ENCODE results near the gene ZDHHC22. TPM values are rescaled to one million over a fixed set of nuclear protein-coding genes. Genes with fewer than 3 reads are reported as not detected.
A peak's percentile ranks its signal among the peaks of the same experiment; 100 is the strongest.

The ZDHHC22 gene
- total RNA-seq, 1 donor from 2014 or later, result not detected

DNA sequence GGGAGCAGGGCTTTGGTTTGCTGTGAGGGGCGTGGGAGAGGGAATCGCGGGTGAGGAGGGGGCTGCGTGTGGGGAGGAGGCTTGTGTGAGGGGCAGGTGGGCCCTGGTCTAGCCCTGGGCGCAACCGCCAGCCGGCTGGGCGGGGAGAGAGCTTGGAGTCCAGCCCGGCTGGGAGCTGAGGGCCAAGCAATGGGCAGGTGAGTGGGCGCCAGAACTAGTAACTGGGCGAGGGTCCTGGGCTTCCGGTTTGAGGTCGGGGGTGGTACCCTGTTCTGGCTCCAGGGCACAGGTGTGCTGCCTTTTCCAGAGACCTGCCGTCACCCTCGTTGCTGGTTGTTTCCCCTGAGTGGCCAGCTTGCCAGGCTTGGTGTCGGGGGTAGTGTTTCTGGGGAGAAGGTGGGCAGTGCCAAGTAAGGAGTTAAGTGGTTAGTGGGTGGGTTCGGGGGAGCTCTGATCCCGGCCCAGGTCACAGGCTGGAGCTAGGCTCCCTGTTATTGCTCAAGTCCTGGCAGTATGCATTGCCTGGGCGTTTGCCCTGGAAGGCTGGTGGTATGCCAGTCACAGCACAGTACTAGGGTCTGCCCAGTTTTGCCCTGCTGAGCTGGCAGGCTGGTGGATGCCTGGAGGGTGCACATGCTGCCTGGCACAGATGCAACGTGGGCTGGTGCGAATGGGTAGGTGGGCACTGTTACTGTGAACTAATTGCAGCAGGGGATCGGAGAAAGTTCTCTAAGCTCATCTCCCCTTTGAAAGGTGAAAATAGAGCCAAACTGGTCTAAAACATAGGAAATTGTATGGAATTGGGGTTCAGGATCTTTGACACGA is 42.9 kb downstream of the ZDHHC22 start:
- intact Hi-C loops (cut with micrococcal nuclease), result loop anchor here (1.0 to 5.0 kb wide), 8 partner anchors 22 to 663 kb away; partner anchors contain the start of genes AHSA1, ANGEL1, SAMD15 and SNW1
- peaks cover 36% of the 10 kb centered on the region for H3K4me1 Mint-ChIP-seq

GRCh38 chr14:77097700-77098528 is 43.7 kb downstream of the ZDHHC22 start, which contains the start of gene CIPC:
TSS of gene CIPC (plus strand) at chr14:77098258. CDS start at chr14:77105709, 7,451 bp downstream.
- H3K4me1 Mint-ChIP-seq, result peaks cover 36% of the 10 kb centered on the region
- intact Hi-C loops (cut with micrococcal nuclease), result loop anchor here (1.0 to 5.0 kb wide), 11 partner anchors 23 to 663 kb away; partner anchors contain the start of genes AHSA1, ANGEL1, GSTZ1 and SAMD15
- H3K9me3 Mint-ChIP-seq, result no peaks in the 10 kb centered on the region
- peak within 1 kb of the TSS; percentile 87 for H3K4me3 Mint-ChIP-seq
- peak within 1 kb of the TSS; percentile 93 for H3K27ac Mint-ChIP-seq
- DNase-seq, result peak; percentile 100
- peaks cover 3% of the 10 kb centered on the region for H3K36me3 Mint-ChIP-seq (ENCODE audit: low read depth)
- peaks cover 8% of the 10 kb centered on the region for H3K27me3 Mint-ChIP-seq

More for the DNA sequence above, 42.9 kb downstream of the ZDHHC22 start:
- DNase-seq, result no peak
- peak overlapping the region; percentile 87 for H3K4me3 Mint-ChIP-seq
- H3K9me3 Mint-ChIP-seq, result no peaks in the 10 kb centered on the region
- peak overlapping the region; percentile 93 for H3K27ac Mint-ChIP-seq
- peaks cover 3% of the 10 kb centered on the region for H3K36me3 Mint-ChIP-seq (ENCODE audit: low read depth)
- H3K27me3 Mint-ChIP-seq, result peaks cover 4% of the 10 kb centered on the region

DNA sequence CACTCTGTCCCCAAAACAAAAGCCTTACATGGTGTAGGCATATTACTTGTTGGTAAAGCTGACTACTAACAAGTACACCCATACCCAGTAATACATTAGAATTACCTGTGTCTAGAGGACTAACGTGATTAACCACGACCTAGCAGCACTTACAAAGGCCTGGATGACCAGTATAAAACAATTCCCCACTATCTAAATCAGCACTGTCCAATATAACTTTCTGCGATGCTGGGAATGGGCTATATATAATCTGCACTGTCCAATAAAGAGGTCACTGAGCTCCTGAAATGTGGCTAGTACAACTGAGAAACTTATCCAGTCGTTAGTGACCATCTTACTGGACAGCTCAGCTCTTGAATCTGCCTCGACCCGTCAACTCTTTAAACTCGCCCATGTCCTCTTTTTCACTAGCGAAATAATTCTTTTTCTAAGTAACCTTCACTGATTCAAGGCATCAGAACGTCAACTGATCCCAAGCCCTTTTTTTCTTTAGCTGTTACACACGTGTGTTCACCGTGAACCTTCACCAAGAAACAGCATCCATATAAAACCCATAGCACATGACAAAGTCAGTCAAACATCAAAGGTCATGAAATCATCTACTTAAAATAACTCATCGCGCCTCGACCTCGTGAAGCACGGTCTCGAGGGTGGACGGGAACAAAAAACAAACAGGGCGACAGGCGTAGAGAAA is 44.4 kb downstream of the ZDHHC22 start:
- Mint-ChIP-seq H3K27ac (peak overlapping the region; percentile 93), H3K36me3 (ENCODE audit: low read depth) (peaks cover 3% of the 10 kb centered on the region), H3K4me1 (peaks cover 36% of the 10 kb centered on the region), H3K9me3 (no peaks in the 10 kb centered on the region), H3K4me3 (peak overlapping the region; percentile 87), H3K27me3 (peaks cover 8% of the 10 kb centered on the region)
- DNase-seq, result no peak
- intact Hi-C loops (cut with micrococcal nuclease), result loop anchor here (1.0 to 5.0 kb wide), 5 partner anchors 56 to 387 kb away; partner anchors contain the start of genes GSTZ1, SAMD15 and TMED8

- no peak overlapping the region for H3K4me3 Mint-ChIP-seq
- DNase-seq, result peak; percentile 93
- H3K27ac Mint-ChIP-seq, result peak overlapping the region; percentile 22
- peaks cover 3% of the 10 kb centered on the region for H3K36me3 Mint-ChIP-seq (ENCODE audit: low read depth)
- peaks cover 8% of the 10 kb centered on the region for H3K9me3 Mint-ChIP-seq
- H3K4me1 Mint-ChIP-seq, result peaks cover 31% of the 10 kb centered on the region
- intact Hi-C loops (cut with micrococcal nuclease), result loop anchor here (1.0 to 5.0 kb wide), 6 partner anchors 24 to 283 kb away; partner anchors contain the start of genes SAMD15 and TMED8
- peaks cover 14% of the 10 kb centered on the region for H3K27me3 Mint-ChIP-seq
These were observed 46.8 kb downstream of the ZDHHC22 start for GRCh38 chr14:77094672-77095284.

GRCh38 chr14:77092676-77093075 is 48.9 kb downstream of the ZDHHC22 start:
- no peak overlapping the region for H3K4me3 Mint-ChIP-seq
- H3K27me3 Mint-ChIP-seq, result peaks cover 17% of the 10 kb centered on the region
- no peaks in the 10 kb centered on the region for H3K36me3 Mint-ChIP-seq (ENCODE audit: low read depth)
- H3K4me1 Mint-ChIP-seq, result peaks cover 17% of the 10 kb centered on the region
- intact Hi-C loops (cut with micrococcal nuclease), result no loop called here
- peaks cover 10% of the 10 kb centered on the region for H3K9me3 Mint-ChIP-seq
- H3K27ac Mint-ChIP-seq, result no peak overlapping the region
- DNase-seq, result no peak

GRCh38 chr14:77091518-77091917 is 50.1 kb downstream of the ZDHHC22 start:
- peaks cover 10% of the 10 kb centered on the region for H3K9me3 Mint-ChIP-seq
- H3K4me1 Mint-ChIP-seq, result peaks cover 11% of the 10 kb centered on the region
- H3K4me3 Mint-ChIP-seq, result no peak overlapping the region
- peaks cover 17% of the 10 kb centered on the region for H3K27me3 Mint-ChIP-seq
- DNase-seq, result no peak
- intact Hi-C loops (cut with micrococcal nuclease), result no loop called here
- no peak overlapping the region for H3K27ac Mint-ChIP-seq
- no peaks in the 10 kb centered on the region for H3K36me3 Mint-ChIP-seq (ENCODE audit: low read depth)

DNA sequence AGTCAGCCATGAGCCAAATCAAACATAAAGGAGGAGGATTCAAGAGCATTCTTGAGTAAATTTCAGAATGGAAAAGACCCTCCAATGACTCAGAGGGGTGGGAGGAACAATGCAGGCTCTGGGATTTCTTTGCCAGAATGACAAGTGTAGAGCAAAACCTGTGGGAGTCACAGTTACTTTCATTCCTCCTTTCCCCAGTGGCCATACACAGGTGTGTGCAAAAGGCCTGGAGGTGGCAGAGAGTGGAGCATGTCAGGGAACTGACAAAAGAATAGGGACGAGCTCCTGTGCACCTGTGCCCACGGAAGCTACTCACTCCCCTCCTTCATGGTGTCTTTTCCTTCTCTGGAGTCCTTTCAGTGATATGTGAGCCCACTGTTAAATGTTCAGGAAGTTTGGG is 52.9 kb downstream of the ZDHHC22 start:
- Mint-ChIP-seq H3K27ac (no peak overlapping the region), H3K36me3 (ENCODE audit: low read depth) (no peaks in the 10 kb centered on the region), H3K4me1 (peaks cover 5% of the 10 kb centered on the region), H3K9me3 (peaks cover 10% of the 10 kb centered on the region), H3K27me3 (peaks cover 14% of the 10 kb centered on the region), H3K4me3 (no peak overlapping the region)
- intact Hi-C loops (cut with micrococcal nuclease), result no loop called here
- no peak for DNase-seq

DNA sequence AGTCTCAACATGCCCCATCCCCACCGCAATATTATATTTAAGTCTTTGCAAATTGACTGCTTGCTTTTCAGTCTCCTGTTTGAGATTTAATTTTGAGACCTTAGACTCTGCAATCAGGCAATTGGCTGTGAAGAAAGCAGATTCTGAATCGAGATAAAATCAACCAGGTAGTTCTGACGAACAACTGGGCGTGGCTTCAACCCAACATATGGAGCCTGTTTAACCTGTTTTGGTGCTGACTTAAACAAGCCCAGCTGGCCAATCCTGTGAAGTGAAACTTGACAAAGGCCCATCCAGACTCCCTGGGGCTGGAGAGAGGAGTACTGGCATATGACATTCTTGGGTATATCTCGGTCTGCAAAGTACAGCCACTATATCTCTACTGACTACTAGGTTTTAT is 53.4 kb downstream of the ZDHHC22 start:
- no peak for DNase-seq
- Mint-ChIP-seq H3K4me3 (no peak overlapping the region), H3K36me3 (ENCODE audit: low read depth) (no peaks in the 10 kb centered on the region), H3K27ac (no peak overlapping the region), H3K4me1 (peaks cover 5% of the 10 kb centered on the region), H3K27me3 (peaks cover 11% of the 10 kb centered on the region), H3K9me3 (peaks cover 10% of the 10 kb centered on the region)
- intact Hi-C loops (cut with micrococcal nuclease), result no loop called here

DNA sequence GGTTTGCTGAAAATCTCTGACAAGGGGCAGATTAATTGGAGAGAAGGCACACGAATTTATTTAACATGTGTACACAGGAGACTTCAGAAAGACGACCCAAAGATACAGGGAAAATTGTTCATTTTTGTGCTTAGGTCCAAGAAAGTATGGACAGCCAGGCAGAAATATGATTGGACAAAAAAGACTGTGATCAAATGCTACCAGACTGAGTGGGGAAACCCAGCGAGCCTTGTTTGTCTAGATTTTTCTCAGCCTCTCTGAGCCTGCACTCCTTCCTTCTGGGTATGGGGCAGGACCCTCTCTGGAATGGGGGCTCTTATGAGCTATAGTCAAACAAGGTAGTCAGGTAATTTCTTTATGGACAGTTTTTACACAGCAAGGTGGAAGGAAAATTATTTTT is 54.0 kb downstream of the ZDHHC22 start:
- H3K9me3 Mint-ChIP-seq, result peaks cover 10% of the 10 kb centered on the region
- no peak overlapping the region for H3K27ac Mint-ChIP-seq
- no peak for DNase-seq
- no peak overlapping the region for H3K4me3 Mint-ChIP-seq
- no peaks in the 10 kb centered on the region for H3K36me3 Mint-ChIP-seq (ENCODE audit: low read depth)
- H3K4me1 Mint-ChIP-seq, result peaks cover 5% of the 10 kb centered on the region
- intact Hi-C loops (cut with micrococcal nuclease), result no loop called here
- H3K27me3 Mint-ChIP-seq, result peaks cover 12% of the 10 kb centered on the region

GRCh38 chr14:77086951-77087350 is 54.6 kb downstream of the ZDHHC22 start:
- no peak overlapping the region for H3K4me3 Mint-ChIP-seq
- H3K36me3 Mint-ChIP-seq (ENCODE audit: low read depth), result no peaks in the 10 kb centered on the region
- peaks cover 5% of the 10 kb centered on the region for H3K4me1 Mint-ChIP-seq
- no peak for DNase-seq
- H3K27ac Mint-ChIP-seq, result no peak overlapping the region
- H3K27me3 Mint-ChIP-seq, result peaks cover 12% of the 10 kb centered on the region
- intact Hi-C loops (cut with micrococcal nuclease), result no loop called here
- H3K9me3 Mint-ChIP-seq, result peaks cover 10% of the 10 kb centered on the region

DNA sequence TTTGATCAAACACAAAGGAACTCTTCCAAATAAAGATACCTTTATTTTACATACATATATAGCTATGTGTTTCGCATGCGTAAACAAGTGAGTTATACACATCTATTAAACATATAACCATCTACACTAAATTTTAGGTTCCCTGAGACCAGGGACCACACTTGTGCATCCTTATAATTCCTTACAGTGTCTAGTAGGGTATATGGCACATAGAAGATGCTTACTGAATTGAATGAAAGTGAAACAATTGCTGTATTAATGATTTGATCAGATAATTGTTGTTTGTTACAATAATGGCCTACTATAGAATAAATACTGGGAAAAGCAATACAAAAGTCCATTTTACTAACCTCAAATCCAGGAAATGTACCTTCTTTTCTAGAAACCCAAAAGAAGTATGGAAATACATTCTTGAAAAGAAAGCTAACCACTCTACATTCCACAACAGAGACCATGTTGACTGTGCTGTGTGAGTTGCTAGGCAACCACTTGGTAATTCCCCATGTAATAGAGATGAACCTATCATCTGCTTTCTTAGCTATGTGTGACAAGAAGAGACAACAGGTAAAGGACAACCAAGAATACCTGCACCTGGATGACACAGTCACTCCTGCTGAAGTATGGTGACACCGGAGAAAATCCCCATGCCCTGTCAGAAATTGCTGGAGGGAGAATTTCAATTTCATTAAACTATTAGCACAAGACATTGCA is 55.4 kb downstream of the ZDHHC22 start:
- no peak overlapping the region for H3K4me3 Mint-ChIP-seq
- peaks cover 9% of the 10 kb centered on the region for H3K27me3 Mint-ChIP-seq
- peaks cover 5% of the 10 kb centered on the region for H3K4me1 Mint-ChIP-seq
- H3K9me3 Mint-ChIP-seq, result peaks cover 3% of the 10 kb centered on the region
- DNase-seq, result peak; percentile 65
- intact Hi-C loops (cut with micrococcal nuclease), result no loop called here
- H3K27ac Mint-ChIP-seq, result peak overlapping the region; percentile 48
- no peaks in the 10 kb centered on the region for H3K36me3 Mint-ChIP-seq (ENCODE audit: low read depth)

GRCh38 chr14:77085538-77085937 is 56.1 kb downstream of the ZDHHC22 start:
- intact Hi-C loops (cut with micrococcal nuclease), result no loop called here

More at GRCh38 chr14:77085538-77085937, 56.1 kb downstream of the ZDHHC22 start:
- no peak for DNase-seq
- Mint-ChIP-seq H3K27me3 (peaks cover 9% of the 10 kb centered on the region), H3K4me1 (peaks cover 5% of the 10 kb centered on the region), H3K4me3 (no peak overlapping the region), H3K9me3 (peaks cover 3% of the 10 kb centered on the region), H3K36me3 (ENCODE audit: low read depth) (no peaks in the 10 kb centered on the region), H3K27ac (no peak overlapping the region)
